HCT116 (cell line): ENCODE results near the gene GRM1.

Experiments used
- CBX3 ChIP-seq: IDR thresholded peaks from 2 replicates; pipeline ENCODE4 v1.6.1; 2012; ENCODE audit warnings: low read depth
- POLR2A ChIP-seq: IDR thresholded peaks from 2 replicates; pipeline ENCODE4 v1.7.0; 2011; ENCODE audit warnings: borderline replicate concordance; ENCODE audit not compliant: insufficient read depth, insufficient read length; ENCODE audit errors: extremely low read depth
- REST ChIP-seq: IDR thresholded peaks from 2 replicates; pipeline ENCODE4 v1.6.1; 2012; ENCODE audit warnings: low read depth
- SP1 ChIP-seq: IDR thresholded peaks from 2 replicates; pipeline ENCODE4 v1.6.1; 2012; ENCODE audit warnings: low read depth
- TF ChIP-seq, protein P1 (sequence below): IDR thresholded peaks from 2 replicates; pipeline ENCODE4 v1.6.1; 2012
- TF ChIP-seq, protein P2 (sequence below), 3 experiments: fragments of 200-600 bp in 1 of 3; sonication (generic) in 1 of 3; IDR thresholded peaks in 2 of 3; conservative IDR thresholded peaks in 1 of 3; 2 replicates each; pipeline ENCODE4 v1.5.1; 2012 to 2017; ENCODE audit warnings: low read depth in 2 of 3, low read length in 2 of 3, antibody characterized with exemption in 1 of 3, borderline replicate concordance in 1 of 3, control low read depth in 1 of 3, mild to moderate bottlenecking in 1 of 3, mixed read lengths in 1 of 3, mixed run types in 1 of 3, moderate library complexity in 1 of 3; ENCODE audit not compliant: insufficient read depth in 1 of 3

- TF ChIP-seq POLR2A (no peak), SP1 (no peak), CBX3 (no peak), REST (no peak)
- TF ChIP-seq, protein P1, sequence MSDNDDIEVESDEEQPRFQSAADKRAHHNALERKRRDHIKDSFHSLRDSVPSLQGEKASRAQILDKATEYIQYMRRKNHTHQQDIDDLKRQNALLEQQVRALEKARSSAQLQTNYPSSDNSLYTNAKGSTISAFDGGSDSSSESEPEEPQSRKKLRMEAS: no peak
- TF ChIP-seq, protein P2, sequence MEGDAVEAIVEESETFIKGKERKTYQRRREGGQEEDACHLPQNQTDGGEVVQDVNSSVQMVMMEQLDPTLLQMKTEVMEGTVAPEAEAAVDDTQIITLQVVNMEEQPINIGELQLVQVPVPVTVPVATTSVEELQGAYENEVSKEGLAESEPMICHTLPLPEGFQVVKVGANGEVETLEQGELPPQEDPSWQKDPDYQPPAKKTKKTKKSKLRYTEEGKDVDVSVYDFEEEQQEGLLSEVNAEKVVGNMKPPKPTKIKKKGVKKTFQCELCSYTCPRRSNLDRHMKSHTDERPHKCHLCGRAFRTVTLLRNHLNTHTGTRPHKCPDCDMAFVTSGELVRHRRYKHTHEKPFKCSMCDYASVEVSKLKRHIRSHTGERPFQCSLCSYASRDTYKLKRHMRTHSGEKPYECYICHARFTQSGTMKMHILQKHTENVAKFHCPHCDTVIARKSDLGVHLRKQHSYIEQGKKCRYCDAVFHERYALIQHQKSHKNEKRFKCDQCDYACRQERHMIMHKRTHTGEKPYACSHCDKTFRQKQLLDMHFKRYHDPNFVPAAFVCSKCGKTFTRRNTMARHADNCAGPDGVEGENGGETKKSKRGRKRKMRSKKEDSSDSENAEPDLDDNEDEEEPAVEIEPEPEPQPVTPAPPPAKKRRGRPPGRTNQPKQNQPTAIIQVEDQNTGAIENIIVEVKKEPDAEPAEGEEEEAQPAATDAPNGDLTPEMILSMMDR (IDR thresholded peaks at IDR 0.05 in 2 of 3, conservative IDR thresholded peaks at IDR 0.05 in 1 of 3; ENCODE audit: borderline replicate concordance in 1 of 3, insufficient read depth in 1 of 3, low read depth in 2 of 3, low read length in 2 of 3): no peak
Observed at GRCh38 chr6:146388736-146389364, 360.0 kb downstream of the GRM1 start.
